GM19099 (cell line): ENCODE data around the gene SAAL1.

Experiments used
- POLR2A ChIP-seq: IDR thresholded peaks from 3 replicates; pipeline ENCODE4 v1.6.1; 2011; ENCODE audit warnings: low read depth; ENCODE audit not compliant: insufficient read length; ENCODE audit errors: extremely low read depth

The SAAL1 gene

GRCh38 chr11:18100926-18101656 is 4.8 kb downstream of the SAAL1 start:
- no peak for TF ChIP-seq POLR2A

GRCh38 chr11:18093959-18094358 is 11.9 kb downstream of the SAAL1 start:
- no peak for TF ChIP-seq POLR2A

GRCh38 chr11:18091731-18092130 is 14.2 kb downstream of the SAAL1 start:
- TF ChIP-seq POLR2A = no peak

- TF ChIP-seq POLR2A = no peak
These were observed 16.9 kb downstream of the SAAL1 start for GRCh38 chr11:18088966-18089365.

GRCh38 chr11:18088366-18088765 is 17.5 kb downstream of the SAAL1 start:
- TF ChIP-seq POLR2A = no peak

- no peak for TF ChIP-seq POLR2A
These were observed 24.3 kb downstream of the SAAL1 start for GRCh38 chr11:18081551-18081950.

GRCh38 chr11:18080451-18080850 is 25.4 kb downstream of the SAAL1 start:
- no peak for TF ChIP-seq POLR2A

- TF ChIP-seq POLR2A = no peak
These were observed 27.0 kb downstream of the SAAL1 start for GRCh38 chr11:18078909-18079308.

GRCh38 chr11:18075444-18075843 is 30.4 kb downstream of the SAAL1 start:
- no peak for TF ChIP-seq POLR2A

GRCh38 chr11:18071098-18071705 is 34.7 kb downstream of the SAAL1 start:
- TF ChIP-seq POLR2A = no peak

- TF ChIP-seq POLR2A = no peak
These were observed 38.5 kb downstream of the SAAL1 start for GRCh38 chr11:18067372-18067771.

GRCh38 chr11:18066626-18067025 is 39.3 kb downstream of the SAAL1 start:
- TF ChIP-seq POLR2A = no peak

GRCh38 chr11:18065572-18065971 is 40.3 kb downstream of the SAAL1 start:
- no peak for TF ChIP-seq POLR2A

GRCh38 chr11:18064450-18065054 is 41.3 kb downstream of the SAAL1 start:
- no peak for TF ChIP-seq POLR2A

GRCh38 chr11:18063862-18064434 is 41.9 kb downstream of the SAAL1 start:
- TF ChIP-seq POLR2A = no peak

- no peak for TF ChIP-seq POLR2A
These were observed 42.8 kb downstream of the SAAL1 start for GRCh38 chr11:18063125-18063524.

GRCh38 chr11:18061351-18061750 is 44.5 kb downstream of the SAAL1 start:
- TF ChIP-seq POLR2A = no peak
